Liver (tissue), 9 donors: ENCODE data around the gene IGF1R. TPM values are rescaled to one million over a fixed set of nuclear protein-coding genes. Genes with fewer than 3 reads are reported as not detected.

ENCODE experiments used
- DNase-seq: peaks from one replicate; pipeline ENCODE4 v3.0.0-alpha.2; 2017; ENCODE audit warnings: low spot score
- H3K27ac ChIP-seq, 2 donors: one replicate each; pipeline ENCODE4 v1.7.0; 2013; ENCODE audit warnings: inconsistent platforms in 2 of 2, low read length in 2 of 2, control low read depth in 1 of 2, low read depth in 1 of 2, mild to moderate bottlenecking in 1 of 2
- H3K27me3 ChIP-seq, 4 donors: one replicate each; pipeline versions ENCODE4 v1.6.1 to v1.7.0; 2013; ENCODE audit warnings: low read length in 3 of 4, inconsistent platforms in 1 of 4, mild to moderate bottlenecking in 1 of 4, moderate library complexity in 1 of 4; ENCODE audit not compliant: control insufficient read depth in 4 of 4, insufficient read depth in 4 of 4
- H3K36me3 ChIP-seq, 4 donors: one replicate each; pipeline versions ENCODE4 v1.6.1 to v1.7.0; 2013; ENCODE audit warnings: low read length in 3 of 4, mild to moderate bottlenecking in 3 of 4, low read depth in 1 of 4, moderate library complexity in 1 of 4; ENCODE audit not compliant: control insufficient read depth in 4 of 4, insufficient read depth in 3 of 4
- H3K4me1 ChIP-seq, 4 donors: one replicate each; pipeline versions ENCODE4 v1.6.1 to v1.7.0; 2013; ENCODE audit warnings: low read length in 3 of 4, mild to moderate bottlenecking in 3 of 4, moderate library complexity in 1 of 4; ENCODE audit not compliant: control insufficient read depth in 4 of 4, insufficient read depth in 4 of 4
- H3K4me3 ChIP-seq, 3 donors: one replicate each; pipeline versions ENCODE4 v1.6.1 to v1.7.0; 2013; ENCODE audit warnings: low read length in 3 of 3, control low read depth in 1 of 3, low read depth in 1 of 3, mild to moderate bottlenecking in 1 of 3
- H3K9ac ChIP-seq, 2 donors: one replicate each; pipeline ENCODE4 v1.7.0; 2013; ENCODE audit warnings: low read length in 2 of 2, mild to moderate bottlenecking in 2 of 2, moderate library complexity in 2 of 2, control low read depth in 1 of 2, low read depth in 1 of 2
- H3K9me3 ChIP-seq, 4 donors: one replicate each; pipeline versions ENCODE4 v1.6.1 to v1.7.0; 2013; ENCODE audit warnings: low read length in 3 of 4; ENCODE audit not compliant: control insufficient read depth in 4 of 4
- ATF3 ChIP-seq: IDR thresholded peaks from 2 replicates; pipeline ENCODE4 v1.6.1; 2016; ENCODE audit warnings: antibody characterized with exemption
- CTCF ChIP-seq: fragments of 150-350 bp; IDR thresholded peaks from 2 replicates; pipeline ENCODE4 v1.5.1; 2017; ENCODE audit warnings: improper control_type of control experiment, low read depth, low read length; ENCODE audit not compliant: missing input control
- EGR1 ChIP-seq, 2 donors: IDR thresholded peaks; 2 replicates each; pipeline ENCODE4 v1.6.1; 2016 to 2018; ENCODE audit warnings: antibody characterized with exemption in 2 of 2, low read depth in 2 of 2
- FOXA2 ChIP-seq: IDR thresholded peaks from 2 replicates; pipeline ENCODE4 v1.6.1; 2016; ENCODE audit warnings: antibody characterized with exemption
- GABPA ChIP-seq, 2 donors: IDR thresholded peaks in 1 of 2; conservative IDR thresholded peaks in 1 of 2; 2 replicates each; pipeline ENCODE4 v1.6.1; 2016; ENCODE audit warnings: antibody characterized with exemption in 2 of 2, mild to moderate bottlenecking in 1 of 2, moderate library complexity in 1 of 2
- HNF4A ChIP-seq, 2 donors: conservative IDR thresholded peaks; 2 replicates each; pipeline ENCODE4 v1.6.1; 2016; ENCODE audit warnings: antibody characterized with exemption in 2 of 2, mild to moderate bottlenecking in 2 of 2
- HNF4G ChIP-seq: IDR thresholded peaks from 2 replicates; pipeline ENCODE4 v1.6.1; 2016; ENCODE audit warnings: antibody characterized with exemption
- MAX ChIP-seq: IDR thresholded peaks from 2 replicates; pipeline ENCODE4 v1.6.1; 2016; ENCODE audit warnings: antibody characterized with exemption
- NR2F2 ChIP-seq: IDR thresholded peaks from 2 replicates; pipeline ENCODE4 v1.6.1; 2016; ENCODE audit warnings: antibody characterized with exemption
- REST ChIP-seq: IDR thresholded peaks from 2 replicates; pipeline ENCODE4 v1.6.1; 2016; ENCODE audit warnings: antibody characterized with exemption, mild to moderate bottlenecking
- RXRA ChIP-seq, 2 donors: IDR thresholded peaks; 2 replicates each; pipeline ENCODE4 v1.6.1; 2017 to 2018; ENCODE audit warnings: antibody characterized with exemption in 2 of 2, mild to moderate bottlenecking in 1 of 2
- SP1 ChIP-seq: IDR thresholded peaks from 2 replicates; pipeline ENCODE4 v1.6.1; 2018; ENCODE audit warnings: antibody characterized with exemption, mild to moderate bottlenecking
- ZBTB33 ChIP-seq: IDR thresholded peaks from 2 replicates; pipeline ENCODE4 v1.6.1; 2016; ENCODE audit warnings: antibody characterized with exemption
- WGBS: extraction: QIAGEN DNeasy Blood & Tissue Kit; methylation state at CpG from one replicate; pipeline ENCODE4 v1.1.7; 2013; 5-methylcytosine and 5-hydroxymethylcytosine counted together
- polyA plus RNA-seq, 2 donors: library from polyadenylated mRNA; stranded (reverse) in 1 of 2; unstranded in 1 of 2; fragments of 200-250 nt in 1 of 2; fragments of >200 nt in 1 of 2; fragmentation: Nextera tagmentation in 1 of 2; extraction: Ambion mirVana in 1 of 2; gene quantifications; one replicate each; pipeline versions ENCODE4 v1.2.1 to v1.2.3, GENCODE V29; 2013 to 2015
- total RNA-seq, 2 donors: library from RNA; depleted of rRNA; stranded (reverse); fragments of >200 nt; gene quantifications; one replicate each; pipeline ENCODE4 v1.2.3, GENCODE V29; 2014
- donor health status: healthy.
- donor health status: healthy.
- donor health status: healthy.
- donor health status: healthy.
- donor health status: healthy.

The IGF1R gene
- total and polyA plus RNA-seq, 4 donors = 0.69 to 10.3 (median 3.2) TPM

- Histone ChIP-seq H3K27me3 (no peaks in the 10 kb centered on the region), H3K27ac (no peak overlapping the region), H3K4me3 (no peak overlapping the region), H3K36me3 (no peaks in the 10 kb centered on the region), H3K9ac (no peak overlapping the region), H3K4me1 (no peaks in the 10 kb centered on the region), H3K9me3 (peaks cover 0 to 11% (median 2%) of the 10 kb centered on the region in 4 donors)
- no peak for TF ChIP-seq SP1
- no peak for DNase-seq
- 98% methylated on average over 2 of the region's 2 CpGs for WGBS
These were observed 63.5 kb downstream of the IGF1R start for GRCh38 chr15:98711810-98712209.

GRCh38 chr15:98712845-98713584, 64.7 kb downstream of the IGF1R start:
- H3K4me1 ChIP-seq = no peaks in the 10 kb centered on the region
- WGBS = 93% methylated on average over 16 of the region's 16 CpGs
- no peaks in the 10 kb centered on the region for H3K27me3 ChIP-seq
- DNase-seq = no peak
- TF ChIP-seq REST (no peak), NR2F2 (no peak), ATF3 (no peak), MAX (no peak), HNF4G (no peak), ZBTB33 (no peak), RXRA (IDR thresholded peaks at IDR 0.05) (no peak), HNF4A (conservative IDR thresholded peaks at IDR 0.05) (no peak), CTCF (no peak), FOXA2 (no peak), EGR1 (IDR thresholded peaks at IDR 0.05; ENCODE audit: low read depth in 2 of 2) (no peak), GABPA (IDR thresholded peaks at IDR 0.05 in 1 of 2, conservative IDR thresholded peaks at IDR 0.05 in 1 of 2) (no peak)
- H3K36me3 ChIP-seq = no peaks in the 10 kb centered on the region
- H3K4me3 ChIP-seq = no peak overlapping the region
- H3K9me3 ChIP-seq = peaks cover 0 to 11% (median 2%) of the 10 kb centered on the region in 4 donors
- no peak overlapping the region for H3K9ac ChIP-seq
- no peak overlapping the region for H3K27ac ChIP-seq
